HepG2 (cell line): ENCODE results near the gene ABHD4. TPM values are rescaled to one million over a fixed set of nuclear protein-coding genes. Genes with fewer than 3 reads are reported as not detected.

Experiments
- ATAC-seq: fragments of 200-7000 bp; cut with Tn5 transposase; 3 replicates; pipeline ENCODE4 v1.9.1; 2020; ENCODE audit warnings: mild to moderate bottlenecking, moderate library complexity
- BruUV-seq: library from RNA; stranded (reverse); fragments of 400-500 nt; replicated peaks from 2 replicates; lab custom pipeline; 2021; lab: Mats Ljungman, UMichigan
- CTCF ChIA-PET: fragments of 300-600 bp; formaldehyde crosslinking; extraction: SDS; loops from one replicate; lab custom pipeline; 2021; ENCODE audit warnings: low total read pairs, inconsistent platforms, low intra/inter-chr PET ratio; lab: Yijun Ruan, JAX
- POLR2A ChIA-PET: fragments of 350-600 bp; sonication (Branson Sonifier 250); formaldehyde crosslinking; loops from one replicate; lab custom pipeline; 2020; ENCODE audit warnings: antibody characterized with exemption, inconsistent platforms; lab: Yijun Ruan, JAX
- DNase-seq: peaks from one replicate; pipeline ENCODE4 v3.0.0-alpha.2; 2015; ENCODE audit warnings: low spot score
- FAIRE-seq: peaks from 3 replicates; lab custom pipeline; 2011; peaks lifted over from hg19 to GRCh38; lab: Jason Lieb, UNC
- H2AFZ ChIP-seq: one replicate; pipeline ENCODE4 v1.6.1; 2011; ENCODE audit warnings: low read length, inconsistent platforms
- H3K27ac ChIP-seq: fragments of 300-600 bp; 3 replicates; pipeline ENCODE4 v1.8.0; 2011; ENCODE audit warnings: mixed run types, mild to moderate bottlenecking, mixed read lengths, low read length, inconsistent platforms; ENCODE audit not compliant: insufficient read depth; ENCODE audit errors: extremely low read length
- H3K27me3 ChIP-seq, 2 experiments: fragments of 200-600 bp in 1 of 2; 2 replicates in 1 of 2; 3 replicates in 1 of 2; pipeline versions ENCODE4 v1.6.0 to v1.8.0; 2011; ENCODE audit warnings: low read length in 2 of 2, mild to moderate bottlenecking in 2 of 2, moderate library complexity in 2 of 2, inconsistent platforms in 1 of 2; ENCODE audit not compliant: insufficient read depth in 2 of 2, control insufficient read depth in 1 of 2
- H3K36me3 ChIP-seq, 2 experiments: fragments of 200-600 bp in 1 of 2; replicated peaks in 1 of 2; 2 replicates in 1 of 2; 3 replicates in 1 of 2; pipeline versions ENCODE4 v1.5.1 to v1.8.0; 2011; ENCODE audit warnings: low read length in 2 of 2, inconsistent platforms in 1 of 2; ENCODE audit not compliant: insufficient read depth in 2 of 2, control insufficient read depth in 1 of 2
- H3K4me1 ChIP-seq: 2 replicates; pipeline ENCODE4 v1.5.1; 2012; ENCODE audit warnings: low read length, inconsistent platforms; ENCODE audit not compliant: insufficient read depth
- H3K4me2 ChIP-seq: 2 replicates; pipeline ENCODE4 v1.6.0; 2011; ENCODE audit warnings: low read depth, low read length, inconsistent platforms
- H3K4me3 ChIP-seq, 3 experiments: fragments of 200-600 bp in 1 of 3; sonication (generic), shearing (Covaris generic) in 1 of 3; replicated peaks in 1 of 3; 2 replicates each; pipeline ENCODE4 v1.5.1; 2011 to 2016; ENCODE audit warnings: low read length in 3 of 3, inconsistent platforms in 2 of 3, low read depth in 2 of 3, mild to moderate bottlenecking in 2 of 3, control low read depth in 1 of 3, mixed read lengths in 1 of 3; ENCODE audit not compliant: insufficient read depth in 1 of 3
- H3K79me2 ChIP-seq: one replicate; pipeline ENCODE4 v1.6.1; 2011; ENCODE audit warnings: low read length, inconsistent platforms; ENCODE audit not compliant: insufficient read depth
- H3K9ac ChIP-seq: 2 replicates; pipeline ENCODE4 v1.6.0; 2011; ENCODE audit warnings: mild to moderate bottlenecking, low read depth, low read length, inconsistent platforms; ENCODE audit not compliant: insufficient read depth
- H3K9me3 ChIP-seq: 2 replicates; pipeline ENCODE4 v1.5.1; 2012; ENCODE audit warnings: mild to moderate bottlenecking, low read length
- H4K20me1 ChIP-seq: 2 replicates; pipeline ENCODE4 v1.6.0; 2011; ENCODE audit warnings: inconsistent platforms, mild to moderate bottlenecking, low read length, moderate library complexity; ENCODE audit not compliant: insufficient read depth
- ARID5B ChIP-seq: IDR thresholded peaks from 2 replicates; pipeline ENCODE4 v1.4.0; 2020; ENCODE audit warnings: mild to moderate bottlenecking, missing genetic modification reagents
- CHCHD3 ChIP-seq: sonication (generic); formaldehyde crosslinking; IDR thresholded peaks from 2 replicates; pipeline ENCODE4 v1.8.0; 2022; ENCODE audit warnings: mild to moderate bottlenecking, missing genetic modification reagents, moderate library complexity
- MTF1 ChIP-seq: sonication (generic); formaldehyde crosslinking; IDR thresholded peaks from 2 replicates; pipeline ENCODE4 v1.5.0; 2020; ENCODE audit warnings: missing genetic modification reagents
- MXD3 ChIP-seq: IDR thresholded peaks from 2 replicates; pipeline ENCODE4 v1.6.1; 2016; ENCODE audit warnings: mild to moderate bottlenecking, missing biosample characterization, missing genetic modification reagents
- RFX5 ChIP-seq: IDR thresholded peaks from 2 replicates; pipeline ENCODE4 v1.6.1; 2011; ENCODE audit warnings: low read depth, low read length, improper control_type of control experiment
- ZBTB4 ChIP-seq: sonication (generic); formaldehyde crosslinking; IDR thresholded peaks from 2 replicates; pipeline ENCODE4 v1.4.0; 2020; ENCODE audit warnings: missing genetic modification reagents, mild to moderate bottlenecking, borderline replicate concordance
- ZNF24 ChIP-seq: fragments of 450-650 bp; IDR thresholded peaks from 2 replicates; pipeline ENCODE4 v1.6.1; 2017; ENCODE audit warnings: antibody characterized with exemption, mild to moderate bottlenecking
- ZNF430 ChIP-seq: sonication (generic); formaldehyde crosslinking; IDR thresholded peaks from 2 replicates; pipeline ENCODE4 v1.9.0; 2021; ENCODE audit warnings: mild to moderate bottlenecking, missing genetic modification reagents
- ZNF513 ChIP-seq: sonication (generic); formaldehyde crosslinking; conservative IDR thresholded peaks from 2 replicates; pipeline ENCODE4 v1.5.0; 2020; ENCODE audit warnings: missing genetic modification reagents
- ZNF724P ChIP-seq: sonication (generic); formaldehyde crosslinking; IDR thresholded peaks from 2 replicates; pipeline ENCODE4 v1.8.0; 2022; ENCODE audit warnings: missing genetic modification reagents, borderline replicate concordance
- ZNF776 ChIP-seq: sonication (generic); formaldehyde crosslinking; IDR thresholded peaks from 2 replicates; pipeline ENCODE4 v1.4.0; 2020; ENCODE audit warnings: mild to moderate bottlenecking, missing genetic modification reagents
- WGBS: methylation state at CpG from one replicate; pipeline ENCODE4 v1.1.6; 2017; ENCODE audit warnings: low lambda C conversion rate; 5-methylcytosine and 5-hydroxymethylcytosine counted together
- in situ Hi-C: cut with HindIII; loops from 2 replicates; pipeline ENCODE4 v1.10.0; 2017; ENCODE audit warnings: low pct_unique_long_range_greater_than_20kb; ENCODE audit not compliant: extremely low pct_ligation_motif_present
- intact Hi-C: fragments of 100-400 bp; cut with micrococcal nuclease; formaldehyde crosslinking; loops from one replicate; pipeline ENCODE4 v1.10.0; 2022; ENCODE audit not compliant: unreplicated experiment
- polyA plus RNA-seq, 8 experiments: library from polyadenylated mRNA; depleted of rRNA in 3 of 8; stranded (reverse) in 7 of 8; unstranded in 1 of 8; fragments of >200 nt; fragmentation: Illumina TruSeq in 4 of 8; extraction: Trizol in 4 of 8; gene quantifications; 2 replicates each; pipeline versions ENCODE4 v1.2.1 to v1.2.3, GENCODE V29; 2011 to 2016; ENCODE audit warnings: low read depth in 4 of 8, missing spikeins in 1 of 8, mixed read lengths in 1 of 8; ENCODE audit not compliant: insufficient read depth in 1 of 8
- total RNA-seq, 5 experiments: library from RNA; depleted of rRNA; stranded (reverse); fragments of >200 nt; fragmentation: Illumina TruSeq; extraction: Trizol; gene quantifications; 2 replicates each; pipeline ENCODE4 v1.2.3, GENCODE V29; 2016; ENCODE audit warnings: low read depth in 1 of 5

The ABHD4 gene
- total and polyA plus RNA-seq, 2 of the 13 experiments (the other 11 are each of a cell fraction or from before 2014, with no cell fraction given), result 16.1 to 47.5 TPM

GRCh38 chr14:22556021-22556989, 41.8 kb upstream of the ABHD4 start:
- intact Hi-C loops, result loop anchor here (2.0 to 5.0 kb wide), 4 partner anchors 88 to 264 kb away; partner anchors contain the start of gene OR6J1
- Histone ChIP-seq H3K4me3 (peak overlapping the region in 2 of 3 experiments; percentile 1 to 66; a peak in 3 of 6 replicates), H3K27me3 (peaks cover 9 to 49% of the 10 kb centered on the region in 2 experiments; a peak in 4 of 5 replicates), H4K20me1 (no peaks in the 10 kb centered on the region), H3K9me3 (no peaks in the 10 kb centered on the region), H3K9ac (peak overlapping the region; percentile 21; the same call in 1 of the 2 replicates), H3K4me1 (peaks cover 55% of the 10 kb centered on the region), H3K79me2 (no peaks in the 10 kb centered on the region), H3K36me3 (no peaks in the 10 kb centered on the region), H3K4me2 (peak overlapping the region; percentile 80), H2AFZ (peak overlapping the region; percentile 58), H3K27ac (no peak overlapping the region)
- DNase-seq, result no peak
- ATAC-seq, result peak; percentile 0; the same call in 1 of the 3 replicates
- BruUV-seq, result no TSS peak
- ChIA-PET CTCF (interaction anchor here (0.6 to 7.7 kb wide), 31 partner anchors 12 to 564 kb away, joined by 3 to 200 read pairs (median 8); partner anchors contain the start of genes ABHD4, AJUBA, CDH24 and DAD1), POLR2A (interaction anchor here (1.0 to 1.5 kb wide), 3 partner anchors 14 to 373 kb away, joined by 3 read pairs; partner anchors contain the start of genes DAD1 and PRMT5)
- in situ Hi-C loops, result loop anchor here (5.0 kb wide), 3 partner anchors 96 to 496 kb away; no protein-coding TSS in a partner anchor
- 29% methylated on average over 28 of the region's 28 CpGs for WGBS
- no peak for FAIRE-seq
- TF ChIP-seq ZNF776 (CRISPR knock-in tag), result peak; percentile 66; the same call in 1 of the 2 replicates
- TF ChIP-seq MXD3, result peak; percentile 45; the same call in 1 of the 2 replicates
- no peak for TF ChIP-seq MTF1 (CRISPR knock-in tag)
- 0 out of 2 replicates have a peak, but pooled peaks have one; percentile 6 for TF ChIP-seq ZBTB4 (CRISPR knock-in tag)
- TF ChIP-seq RFX5, result peak; percentile 51; the same call in 1 of the 2 replicates
- peak; percentile 13; the same call in 1 of the 2 replicates for TF ChIP-seq ZNF724P (CRISPR knock-in tag)
- TF ChIP-seq CHCHD3 (CRISPR knock-in tag), result peak; percentile 72; the same call in 1 of the 2 replicates
- no peak for TF ChIP-seq ZNF24
- TF ChIP-seq ZNF513 (CRISPR knock-in tag), result peak; percentile 89; the same call in 1 of the 2 replicates
- 0 out of 2 replicates have a peak, but pooled peaks have one; percentile 14 for TF ChIP-seq ZNF430 (CRISPR knock-in tag)
- TF ChIP-seq ARID5B, result peak; percentile 40; the same call in 1 of the 2 replicates
